Glutamatergic neuron (in vitro differentiated cells): Measurements from ENCODE around the gene SYNJ2. TPM values are rescaled to one million over a fixed set of nuclear protein-coding genes. Genes with fewer than 3 reads are reported as not detected.

Experiments used
- DNase-seq: peaks from one replicate; pipeline ENCODE4 v3.0.0; 2022
- H3K27ac Mint-ChIP-seq: one replicate; pipeline ENCODE4 v1.8.0; 2020; ENCODE audit warnings: mild to moderate bottlenecking, mixed read lengths, inconsistent platforms; ENCODE audit not compliant: unreplicated experiment
- H3K27me3 Mint-ChIP-seq: one replicate; pipeline ENCODE4 v1.8.0; 2020; ENCODE audit warnings: mild to moderate bottlenecking, moderate library complexity, mixed read lengths, inconsistent platforms; ENCODE audit not compliant: unreplicated experiment
- H3K36me3 Mint-ChIP-seq: one replicate; pipeline ENCODE4 v1.8.0; 2020; ENCODE audit warnings: mild to moderate bottlenecking, mixed read lengths, inconsistent platforms; ENCODE audit not compliant: unreplicated experiment
- H3K4me1 Mint-ChIP-seq: one replicate; pipeline ENCODE4 v1.8.0; 2020; ENCODE audit warnings: mild to moderate bottlenecking, low read depth, mixed read lengths, inconsistent platforms; ENCODE audit not compliant: unreplicated experiment
- H3K4me3 Mint-ChIP-seq: one replicate; pipeline ENCODE4 v1.8.0; 2020; ENCODE audit warnings: mild to moderate bottlenecking, mixed read lengths, inconsistent platforms; ENCODE audit not compliant: unreplicated experiment
- H3K9me3 Mint-ChIP-seq: one replicate; pipeline ENCODE4 v1.8.0; 2020; ENCODE audit warnings: mild to moderate bottlenecking, moderate library complexity, mixed read lengths, inconsistent platforms; ENCODE audit not compliant: unreplicated experiment
- CTCF ChIP-seq: fragments of 200-600 bp; sonication (generic); IDR thresholded peaks from one replicate; pipeline ENCODE4 v1.5.0; 2021; ENCODE audit not compliant: partially characterized antibody, unreplicated experiment
- total RNA-seq: library from RNA; stranded (reverse); fragmentation: NEBNext Ultra II Directional; extraction: Animal tissue kit (Norgen Biotek cat#: 25700); gene quantifications from one replicate; pipeline ENCODE4 v1.2.1, GENCODE V29; 2021; ENCODE audit not compliant: unreplicated experiment

SYNJ2 gene
- total RNA-seq, 1 donor from 2014 or later: 2.4 TPM

- TF ChIP-seq CTCF: no peak
- H3K4me1 Mint-ChIP-seq: peaks cover 45% of the 10 kb centered on the region
- H3K27me3 Mint-ChIP-seq: peaks cover 24% of the 10 kb centered on the region
- H3K9me3 Mint-ChIP-seq: peaks cover 24% of the 10 kb centered on the region
- H3K4me3 Mint-ChIP-seq: no peak overlapping the region
- peaks cover 11% of the 10 kb centered on the region for H3K36me3 Mint-ChIP-seq
- DNase-seq: no peak
- H3K27ac Mint-ChIP-seq: no peak overlapping the region
These were observed 16.4 kb downstream of the SYNJ2 start for GRCh38 chr6:157997893-157998608.

GRCh38 chr6:157998707-157999167 lies 17.1 kb downstream of the SYNJ2 start:
- Mint-ChIP-seq H3K4me3 (peak overlapping the region; percentile 41), H3K9me3 (peaks cover 24% of the 10 kb centered on the region), H3K36me3 (peaks cover 15% of the 10 kb centered on the region), H3K27ac (peak overlapping the region; percentile 40), H3K27me3 (peaks cover 25% of the 10 kb centered on the region), H3K4me1 (peaks cover 49% of the 10 kb centered on the region)
- no peak for DNase-seq
- no peak for TF ChIP-seq CTCF

GRCh38 chr6:157999168-158000051 lies 17.7 kb downstream of the SYNJ2 start:
- Mint-ChIP-seq H3K4me1 (peaks cover 43% of the 10 kb centered on the region), H3K9me3 (peaks cover 24% of the 10 kb centered on the region), H3K36me3 (peaks cover 15% of the 10 kb centered on the region), H3K27me3 (peaks cover 26% of the 10 kb centered on the region), H3K27ac (no peak overlapping the region), H3K4me3 (no peak overlapping the region)
- no peak for DNase-seq
- no peak for TF ChIP-seq CTCF

- peaks cover 22% of the 10 kb centered on the region for H3K27me3 Mint-ChIP-seq
- peaks cover 31% of the 10 kb centered on the region for H3K4me1 Mint-ChIP-seq
- H3K36me3 Mint-ChIP-seq: peaks cover 15% of the 10 kb centered on the region
- peak overlapping the region; percentile 8 for H3K27ac Mint-ChIP-seq
- no peak for DNase-seq
- TF ChIP-seq CTCF: no peak
- H3K4me3 Mint-ChIP-seq: no peak overlapping the region
- peaks cover 22% of the 10 kb centered on the region for H3K9me3 Mint-ChIP-seq
These were observed 19.1 kb downstream of the SYNJ2 start for GRCh38 chr6:158000530-158001307.
